ENCODE results near the gene KDF1.

GRCh38 chr1:26949926-26950319 is 10.3 kb downstream of the KDF1 start:
- TF ChIP-seq EZH2 (IDR thresholded peaks at IDR 0.05; ENCODE audit: low read depth) = no peak
- TF ChIP-seq CTCF (conservative IDR thresholded peaks at IDR 0.05) = no peak

All from PC-9 (cell line).